ENCODE measurements around the gene CCN5.

DNA sequence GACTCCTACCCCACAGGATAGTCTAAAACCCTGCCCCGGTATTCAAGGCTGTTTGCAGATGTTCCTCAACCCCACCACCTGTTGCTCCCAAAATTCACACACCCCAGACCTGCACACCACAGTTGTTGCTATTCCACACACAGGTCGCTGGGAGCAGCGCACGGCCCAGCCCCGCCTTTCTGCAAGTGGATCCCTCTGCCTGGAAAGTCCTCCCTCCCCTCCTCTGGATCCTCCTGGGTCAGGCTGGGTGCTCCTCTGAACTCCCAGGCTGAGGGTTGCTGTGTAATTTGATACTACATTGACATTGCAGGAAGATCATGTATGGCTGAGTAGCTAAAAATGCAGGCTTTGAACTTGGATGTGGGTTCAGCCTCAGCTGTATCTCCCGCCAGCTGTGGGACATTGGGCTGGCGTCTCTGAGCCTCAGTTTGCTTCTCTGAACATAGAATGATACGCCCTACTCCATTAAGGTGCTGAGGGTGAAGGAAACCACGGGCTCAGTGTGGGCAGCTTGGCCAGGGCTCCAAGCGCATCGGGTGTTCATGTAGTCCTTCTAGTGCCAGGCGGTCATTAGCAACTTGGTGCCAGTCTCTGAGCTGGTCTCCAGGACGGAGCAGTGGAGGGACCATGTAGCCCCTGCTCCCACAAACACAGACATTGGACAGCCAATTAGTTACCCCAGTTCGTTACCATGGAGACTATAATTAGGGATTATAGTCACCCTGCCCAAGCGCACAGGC, 13.9 kb upstream of the CCN5 start:
- TF ChIP-seq POLR2A (IDR thresholded peaks at IDR 0.05): no peak
- TF ChIP-seq, protein P1, sequence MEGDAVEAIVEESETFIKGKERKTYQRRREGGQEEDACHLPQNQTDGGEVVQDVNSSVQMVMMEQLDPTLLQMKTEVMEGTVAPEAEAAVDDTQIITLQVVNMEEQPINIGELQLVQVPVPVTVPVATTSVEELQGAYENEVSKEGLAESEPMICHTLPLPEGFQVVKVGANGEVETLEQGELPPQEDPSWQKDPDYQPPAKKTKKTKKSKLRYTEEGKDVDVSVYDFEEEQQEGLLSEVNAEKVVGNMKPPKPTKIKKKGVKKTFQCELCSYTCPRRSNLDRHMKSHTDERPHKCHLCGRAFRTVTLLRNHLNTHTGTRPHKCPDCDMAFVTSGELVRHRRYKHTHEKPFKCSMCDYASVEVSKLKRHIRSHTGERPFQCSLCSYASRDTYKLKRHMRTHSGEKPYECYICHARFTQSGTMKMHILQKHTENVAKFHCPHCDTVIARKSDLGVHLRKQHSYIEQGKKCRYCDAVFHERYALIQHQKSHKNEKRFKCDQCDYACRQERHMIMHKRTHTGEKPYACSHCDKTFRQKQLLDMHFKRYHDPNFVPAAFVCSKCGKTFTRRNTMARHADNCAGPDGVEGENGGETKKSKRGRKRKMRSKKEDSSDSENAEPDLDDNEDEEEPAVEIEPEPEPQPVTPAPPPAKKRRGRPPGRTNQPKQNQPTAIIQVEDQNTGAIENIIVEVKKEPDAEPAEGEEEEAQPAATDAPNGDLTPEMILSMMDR (IDR thresholded peaks at IDR 0.05): no peak

All from ovary (tissue), 3 donors.